Measurements from ENCODE around the gene CST3.
"Not testable (repeated sequence)": the region's sequence is repeated elsewhere in the genome, so short reads cannot be mapped to it uniquely, and the experiment has no call there.

Gene CST3

DNA sequence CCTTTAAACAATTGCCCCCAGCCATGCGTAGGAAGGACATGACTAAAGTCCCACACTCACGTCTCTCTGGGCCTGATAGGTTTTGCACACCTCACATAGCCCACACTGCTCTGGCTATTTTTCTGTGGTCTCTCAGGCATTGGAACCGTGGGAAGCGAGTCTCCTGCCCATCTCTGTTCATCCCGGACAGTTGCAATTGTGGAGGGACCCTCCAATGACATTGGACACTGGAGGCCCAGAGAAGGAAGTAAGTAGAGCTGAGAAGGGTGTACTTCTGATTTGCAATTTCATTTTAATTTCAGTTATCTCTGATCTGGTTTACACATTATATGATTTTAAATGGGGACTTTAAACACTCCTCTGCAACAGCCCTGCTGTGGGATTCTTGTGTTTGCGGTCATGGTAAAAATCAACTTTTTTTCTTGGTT is 23.3 kb upstream of the CST3 start:
- DNase-seq, result no peak

DNA sequence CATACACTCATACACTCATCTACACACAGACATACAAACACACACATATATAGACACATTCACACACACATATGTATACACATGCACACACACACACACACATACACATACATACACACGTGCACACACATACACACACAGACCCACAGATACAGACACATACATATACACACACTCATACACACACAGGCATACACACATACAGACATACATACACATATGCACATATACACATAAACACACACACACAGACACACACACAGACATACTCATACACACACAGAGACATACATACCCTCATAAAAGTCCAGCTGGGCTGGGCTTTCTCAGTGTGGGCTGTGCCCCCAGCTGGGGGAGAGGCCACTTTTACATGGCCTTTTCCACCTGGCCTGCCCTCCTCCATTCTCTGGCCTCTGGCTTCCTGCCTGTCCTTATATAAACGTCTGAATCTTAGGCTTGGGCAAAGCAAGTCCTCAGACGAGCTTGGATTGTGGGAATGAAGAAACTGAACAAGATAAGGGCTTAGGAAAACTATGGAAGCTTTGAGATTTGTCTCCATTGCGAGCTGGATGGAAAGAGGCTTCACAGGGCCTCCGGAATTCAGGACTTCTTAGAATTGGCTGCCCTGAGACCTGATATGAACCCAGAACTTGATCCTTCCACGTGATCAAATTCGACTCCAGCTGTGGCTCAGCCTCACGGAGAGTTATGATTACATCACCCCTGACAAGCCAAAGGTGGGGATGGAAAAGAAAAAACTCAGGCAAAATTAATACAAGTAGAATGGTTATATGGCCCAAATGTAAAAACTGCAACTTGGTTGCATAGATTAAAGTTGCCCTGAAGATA is 22.5 kb upstream of the CST3 start:
- no peak for DNase-seq

DNA sequence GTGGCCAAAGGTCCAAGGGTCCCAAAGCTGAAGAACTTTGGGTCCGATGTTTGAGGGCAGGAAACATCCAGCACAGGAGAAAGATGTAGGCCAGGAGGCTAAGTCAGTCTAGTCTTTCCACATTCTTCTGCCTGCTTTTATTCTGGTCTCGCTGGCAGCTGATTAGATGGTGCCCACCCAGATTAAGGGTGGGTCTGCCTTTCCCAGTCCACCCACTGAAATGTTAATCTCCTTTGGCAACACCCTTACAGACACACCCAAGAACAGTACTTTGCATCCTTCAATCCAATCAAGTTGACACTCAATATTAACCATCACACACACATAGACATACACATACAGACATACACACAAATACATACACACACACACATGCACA is 21.8 kb upstream of the CST3 start:
- DNase-seq, result not testable (repeated sequence)

DNA sequence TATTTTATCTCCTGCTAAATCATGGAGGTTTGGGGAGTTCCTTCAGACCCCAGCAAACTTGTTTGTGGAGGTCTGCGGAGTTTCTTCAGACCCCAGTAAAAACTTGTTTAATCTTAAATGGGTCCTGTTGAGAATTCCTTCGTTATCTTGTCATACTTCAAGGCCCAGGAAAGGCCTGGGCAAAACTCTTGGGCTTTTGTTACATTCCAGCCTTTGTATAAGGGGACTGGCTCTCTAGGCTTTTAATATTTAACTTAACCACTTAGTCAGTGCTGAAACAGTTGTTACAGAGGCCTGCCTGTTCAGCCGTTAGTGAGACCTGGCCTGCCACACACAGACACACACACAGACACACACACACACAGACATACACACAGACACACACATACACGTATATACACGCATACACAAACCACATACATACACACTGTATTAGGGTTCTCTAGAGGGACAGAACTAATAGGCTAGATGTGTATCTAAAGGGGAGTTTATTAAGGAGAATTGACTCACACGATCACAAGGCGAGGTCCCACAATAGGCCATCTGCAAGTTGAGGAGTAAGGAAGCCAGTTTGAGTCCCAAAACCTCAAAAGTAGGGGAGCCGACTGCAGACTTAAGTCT is 21.3 kb upstream of the CST3 start:
- DNase-seq, result no peak

DNA sequence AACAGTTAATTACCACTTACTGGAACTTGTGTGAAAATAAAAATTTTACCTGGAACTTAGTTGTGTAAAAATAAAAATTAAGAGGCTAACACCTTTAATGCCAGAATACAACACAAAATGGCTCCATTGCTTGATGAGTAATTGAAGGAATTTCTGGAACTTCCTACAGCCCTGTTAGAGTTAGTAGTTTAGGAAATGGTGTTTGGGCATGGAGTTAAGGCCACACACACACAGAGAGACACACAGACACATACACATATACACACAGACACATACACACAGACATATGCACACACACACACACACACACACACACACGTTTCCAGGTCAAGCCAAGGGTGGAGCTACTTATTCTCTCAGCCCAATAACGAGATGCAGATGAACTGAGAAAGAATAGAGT is 20.6 kb upstream of the CST3 start:
- DNase-seq, result no peak

DNA sequence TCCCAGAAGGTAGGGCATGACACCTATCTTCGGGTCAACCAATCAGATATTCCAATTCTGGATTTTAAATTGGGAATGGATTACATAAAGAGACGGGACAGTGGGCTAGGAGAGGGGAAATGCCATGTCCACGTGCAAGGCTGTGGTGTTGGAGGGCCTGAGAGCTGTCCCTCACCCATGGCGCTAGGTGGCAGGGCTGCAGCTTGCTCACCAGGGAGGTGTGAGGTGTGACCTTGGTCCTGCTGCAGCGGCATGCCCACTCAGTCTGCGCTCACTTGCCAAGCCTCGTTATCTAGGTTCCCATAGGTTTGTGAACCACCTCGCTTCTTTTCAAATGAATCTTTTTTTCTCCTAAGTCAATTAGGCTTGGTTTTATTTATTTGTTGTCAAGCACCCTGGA is 19.4 kb upstream of the CST3 start:
- DNase-seq, result no peak

DNA sequence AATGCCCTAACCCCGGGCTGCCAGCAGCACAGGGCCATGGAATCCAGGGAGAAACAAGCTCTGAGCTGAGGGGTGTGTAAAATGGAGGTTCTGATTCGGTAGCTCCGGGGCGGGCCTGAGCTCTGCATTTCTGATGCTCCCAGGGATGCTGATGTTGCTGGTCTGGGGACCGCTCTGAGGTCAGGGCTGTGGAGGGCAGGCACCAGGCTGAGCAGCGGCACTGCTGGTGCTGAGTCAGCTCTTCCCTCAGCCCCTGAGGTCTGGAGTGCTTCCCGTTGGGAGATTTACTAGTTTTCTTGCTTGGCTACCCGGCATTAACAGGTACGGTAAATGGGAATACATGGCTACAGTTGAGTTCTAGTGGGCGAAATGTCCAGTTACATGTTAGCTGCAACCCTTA is 18.6 kb upstream of the CST3 start:
- DNase-seq, result no peak

DNA sequence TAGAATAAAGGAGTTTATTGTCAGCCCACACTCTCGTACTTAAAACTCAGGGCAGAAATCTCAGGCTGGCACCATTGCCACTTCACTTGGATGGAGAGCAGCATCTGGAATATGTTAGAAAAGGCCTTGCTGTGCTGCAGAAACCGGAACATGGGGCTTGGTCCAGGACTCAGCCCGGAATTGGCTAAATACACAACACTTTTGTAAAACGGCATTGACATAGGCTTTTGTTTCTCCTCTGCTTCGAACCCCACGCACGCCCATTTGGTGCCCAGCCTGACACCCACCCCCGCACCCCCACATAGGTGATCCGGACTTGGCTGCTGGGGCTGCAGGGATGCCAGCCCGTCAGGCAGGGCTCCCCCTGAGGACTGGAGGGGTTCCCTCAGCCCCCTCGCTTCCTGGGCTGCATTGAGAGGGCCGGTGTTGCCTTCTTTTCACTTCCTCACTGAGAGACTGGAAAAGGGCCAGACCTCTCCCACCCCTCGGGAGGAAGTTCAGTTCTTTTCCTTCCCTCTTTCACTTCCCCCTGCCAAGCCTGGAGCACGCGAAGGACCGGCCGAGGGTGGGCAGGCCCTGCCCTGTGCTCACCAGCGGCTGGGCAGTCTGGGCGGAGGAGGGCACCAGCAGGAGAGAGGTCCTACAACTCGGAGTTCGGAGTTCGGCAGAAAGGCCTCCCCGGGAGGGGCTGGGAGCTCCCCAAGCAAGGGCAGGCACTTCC is 17.9 kb upstream of the CST3 start:
- DNase-seq, result no peak

DNA sequence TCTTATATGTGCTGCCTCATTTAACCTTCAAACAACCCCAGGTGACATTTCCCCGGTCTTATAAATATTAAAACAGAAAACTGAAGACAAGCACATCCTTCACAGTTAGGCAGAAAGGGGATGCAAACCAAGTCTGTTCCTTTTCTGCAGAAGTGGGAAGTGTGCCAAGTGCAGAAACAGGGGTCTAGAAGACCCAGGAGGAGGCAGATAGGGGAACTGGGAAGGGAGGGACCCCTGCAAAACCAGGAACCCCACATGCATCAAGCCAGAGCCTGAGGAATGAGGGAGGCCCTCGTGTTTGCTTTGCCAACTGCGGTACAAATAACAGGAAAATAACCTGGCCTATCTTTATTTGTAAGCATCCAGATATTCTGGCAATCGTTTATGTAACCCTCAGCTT is 17.0 kb upstream of the CST3 start:
- DNase-seq, result no peak

DNA sequence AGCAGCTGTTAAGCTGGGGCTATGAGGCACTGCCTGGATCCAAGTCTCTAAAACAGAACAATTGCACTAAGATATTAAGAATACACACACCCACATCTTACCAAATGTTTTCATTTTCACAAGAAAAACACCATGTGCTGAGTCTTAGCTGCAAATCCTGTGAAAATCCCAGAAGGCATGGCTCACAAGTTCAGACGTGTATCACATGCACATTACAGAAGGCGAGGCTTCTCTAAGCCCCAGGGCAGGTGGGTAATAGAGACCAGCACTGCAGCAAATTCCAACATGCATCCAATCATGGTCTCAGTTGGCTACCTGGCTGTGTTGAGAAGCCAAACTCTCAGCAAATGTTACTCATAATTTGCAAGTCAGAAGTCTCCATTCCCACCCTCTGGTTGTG is 16.2 kb upstream of the CST3 start:
- no peak for DNase-seq

DNA sequence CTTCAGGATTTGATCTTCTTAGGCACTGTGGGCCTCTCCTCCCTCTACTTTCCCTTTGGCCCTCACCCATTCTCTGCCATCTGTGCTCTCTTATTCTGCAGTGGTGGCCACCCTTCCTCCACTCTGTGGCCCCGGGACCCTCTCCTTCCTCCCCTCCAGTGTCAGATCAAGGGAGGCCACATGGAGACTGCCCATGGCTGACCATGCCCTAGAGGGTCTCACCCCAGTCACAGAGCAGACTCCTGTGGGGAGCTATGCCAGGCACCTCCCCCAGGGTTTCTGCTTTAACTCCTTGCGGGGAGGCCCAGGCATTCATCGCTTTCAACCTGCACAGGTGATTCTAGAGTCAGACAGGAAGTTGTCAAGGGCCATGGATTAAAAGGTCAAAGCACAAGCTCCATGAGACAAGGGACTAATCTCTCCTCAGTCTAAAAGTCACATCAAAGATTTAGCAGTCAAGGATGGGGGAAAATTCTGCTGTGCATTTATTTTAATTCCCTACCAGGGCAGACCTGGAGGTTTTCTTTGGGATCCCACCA is 15.7 kb upstream of the CST3 start:
- no peak for DNase-seq

DNA sequence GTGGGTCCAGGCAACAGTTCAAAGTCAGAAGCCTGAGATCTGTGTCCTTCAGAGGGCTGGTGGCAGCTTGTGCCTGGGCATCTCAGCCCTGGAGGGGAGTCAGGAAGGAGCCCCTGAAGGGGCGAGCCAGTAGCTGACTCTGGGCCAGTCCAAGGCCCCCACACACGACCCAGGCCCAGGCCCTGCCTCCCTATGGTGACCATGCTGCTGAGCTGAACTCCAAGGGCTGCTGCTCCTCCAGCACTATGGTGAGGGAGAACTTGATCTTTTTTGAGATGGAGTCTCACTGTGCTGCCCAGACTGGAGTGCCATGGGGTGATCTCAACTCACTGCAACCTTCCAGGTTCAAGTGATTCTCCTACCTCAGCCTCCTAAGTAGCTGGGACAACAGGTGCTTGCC is 15.2 kb upstream of the CST3 start:
- DNase-seq, result no peak

DNA sequence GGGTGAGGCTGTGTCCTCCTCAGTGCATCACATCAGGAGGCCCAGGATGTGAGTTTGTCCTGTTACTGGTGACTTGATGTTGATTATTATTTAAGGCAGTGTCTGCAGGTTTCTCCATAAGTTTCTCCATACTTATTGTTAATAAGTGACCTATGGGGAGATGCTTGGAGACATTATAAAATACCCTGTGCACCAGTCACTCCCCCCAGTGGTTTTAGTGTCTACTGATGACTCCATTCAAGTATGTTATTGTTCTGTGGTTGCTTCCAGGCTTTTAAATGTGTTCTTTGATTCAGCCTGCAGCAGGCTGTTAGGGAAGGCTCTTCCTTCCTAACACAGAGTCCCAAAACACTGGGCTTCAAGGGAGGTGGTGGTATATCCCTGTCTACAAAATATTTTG is 14.6 kb upstream of the CST3 start:
- no peak for DNase-seq

DNA sequence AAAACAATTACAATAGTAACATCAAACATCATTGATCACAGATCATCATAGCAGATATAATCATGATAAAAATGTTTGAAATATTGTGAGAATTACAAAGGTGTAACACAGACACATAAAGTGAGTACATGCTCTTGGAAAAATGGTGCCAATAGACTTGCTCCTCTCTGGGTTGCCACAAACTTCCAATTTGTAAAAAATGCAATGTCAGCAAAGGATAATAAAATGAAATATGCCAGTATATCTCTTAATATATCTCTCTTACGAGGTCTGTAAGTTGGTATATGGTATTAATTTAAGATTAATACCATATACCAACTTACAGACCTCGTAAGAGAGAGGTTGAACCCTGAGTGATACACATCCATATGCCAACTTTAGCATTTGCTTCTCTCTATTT is 13.4 kb upstream of the CST3 start:
- no peak for DNase-seq

DNA sequence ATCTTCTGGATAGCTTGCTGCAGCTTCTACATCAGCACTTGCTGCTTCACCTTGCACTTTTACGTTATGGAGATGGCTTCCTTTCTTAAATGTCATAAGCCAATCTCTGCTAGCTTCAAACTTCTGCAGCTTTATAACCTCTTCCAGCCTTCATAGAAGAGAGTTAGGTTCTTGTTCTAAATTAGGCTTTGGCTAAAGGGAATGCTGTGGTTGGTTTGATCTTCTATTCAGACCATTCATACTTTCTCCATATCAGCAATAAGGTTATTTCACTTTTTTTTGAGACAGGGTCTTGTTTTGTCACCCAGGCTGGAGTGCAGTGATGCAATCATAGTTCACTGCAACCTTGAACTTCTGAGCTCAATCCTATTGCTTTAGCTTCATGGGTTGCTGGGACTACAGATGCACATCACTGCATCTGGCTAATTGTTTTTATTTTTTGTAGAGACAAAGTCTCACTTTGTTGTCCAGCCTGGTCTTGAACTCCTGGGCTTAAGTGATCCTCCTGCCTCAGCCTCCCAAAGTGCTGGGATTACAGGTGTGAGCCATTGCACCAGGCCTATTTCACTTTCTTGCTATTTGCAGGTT is 12.2 kb upstream of the CST3 start:
- DNase-seq, result no peak

DNA sequence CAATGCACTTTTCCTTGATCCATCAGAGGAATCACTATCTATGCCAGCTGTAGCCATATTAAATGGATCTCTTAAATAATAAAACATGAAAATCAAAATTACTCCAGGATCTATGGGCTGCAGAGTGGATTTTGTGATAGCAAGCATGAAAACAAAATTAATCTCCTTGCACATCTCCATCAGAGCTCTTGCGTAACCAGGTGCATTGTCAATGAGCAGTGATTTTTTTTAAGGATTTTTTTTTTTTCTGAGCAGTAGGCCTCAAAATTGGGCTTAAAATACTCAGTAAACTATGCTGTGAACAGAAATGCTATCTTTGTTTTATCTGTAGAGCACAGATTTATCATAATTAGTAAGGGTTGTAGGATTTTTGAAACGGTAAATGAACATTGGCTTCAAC is 11.5 kb upstream of the CST3 start:
- DNase-seq, result no peak

DNA sequence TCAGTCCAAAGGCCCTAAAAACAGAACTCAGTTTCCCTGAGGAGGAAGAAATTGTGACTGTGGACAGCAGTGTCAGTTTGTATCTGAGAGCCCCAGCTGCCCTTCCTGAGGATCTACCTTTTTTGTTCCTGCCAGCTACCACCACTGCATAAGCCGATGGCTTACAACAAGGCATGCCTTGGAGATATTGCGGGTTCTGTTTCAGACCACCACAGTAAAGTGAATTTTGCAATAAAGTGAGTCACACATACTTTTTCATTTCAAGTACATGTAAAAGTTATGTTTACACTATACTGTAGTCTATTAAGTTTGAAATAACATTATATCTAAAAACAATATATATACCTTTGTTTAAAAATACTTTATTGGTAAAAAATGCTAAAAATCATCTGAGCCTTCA is 9.6 kb upstream of the CST3 start:
- DNase-seq, result no peak

DNA sequence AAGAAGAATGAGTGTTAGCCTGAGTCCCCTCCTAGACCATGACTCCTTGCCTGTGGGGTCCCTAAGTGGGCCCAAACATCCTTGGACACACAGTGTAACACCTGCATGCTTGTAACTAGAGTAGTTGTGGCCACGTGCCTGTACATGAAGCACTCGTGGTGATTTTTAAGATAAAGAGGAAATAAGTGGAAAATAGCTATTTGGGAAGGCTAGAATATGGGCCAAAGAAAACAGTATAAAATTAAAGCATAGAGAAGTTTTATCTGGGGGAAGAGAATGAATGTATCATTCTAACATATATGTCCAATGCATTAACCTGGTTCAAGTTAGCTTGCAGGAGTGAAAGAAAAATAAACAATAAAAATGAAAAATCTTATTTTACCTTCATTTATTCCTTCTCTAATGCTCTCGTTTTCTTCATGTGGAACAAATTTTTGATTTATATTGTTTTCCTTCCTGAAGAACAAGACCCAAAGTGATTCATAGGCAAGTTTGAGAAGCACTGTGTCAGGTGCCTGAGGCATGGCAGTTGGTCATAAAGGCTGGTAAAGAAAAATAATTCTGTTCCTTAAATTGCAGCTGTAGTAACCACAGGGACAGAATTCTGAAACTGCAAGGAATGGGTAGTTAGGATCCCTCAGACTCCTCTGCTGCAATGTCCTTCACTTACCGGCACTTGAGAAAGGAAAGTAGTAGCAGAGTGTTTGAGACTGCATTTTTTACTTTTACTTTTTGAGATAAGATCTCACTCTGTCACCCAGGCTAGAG is 8.5 kb upstream of the CST3 start:
- DNase-seq, result no peak

DNA sequence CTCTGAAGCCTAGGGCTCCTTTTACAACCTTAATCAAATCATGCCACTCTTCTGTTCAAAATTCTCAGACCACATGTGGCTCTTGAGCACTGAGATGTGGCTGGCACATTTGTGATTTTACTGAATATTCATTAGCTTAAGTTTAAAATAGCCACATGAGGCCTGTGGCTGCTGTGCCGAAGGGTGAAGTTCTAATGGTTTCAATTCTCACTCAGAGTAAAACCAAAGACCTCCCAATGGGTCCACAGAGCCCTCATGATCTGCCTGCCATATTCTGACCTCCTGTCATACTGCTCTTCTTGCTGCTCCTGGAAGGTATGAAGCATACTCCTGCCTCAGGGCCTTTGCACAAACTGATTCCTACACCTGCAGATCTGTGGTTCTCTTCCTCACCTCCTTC is 7.8 kb upstream of the CST3 start:
- DNase-seq, result no peak

DNA sequence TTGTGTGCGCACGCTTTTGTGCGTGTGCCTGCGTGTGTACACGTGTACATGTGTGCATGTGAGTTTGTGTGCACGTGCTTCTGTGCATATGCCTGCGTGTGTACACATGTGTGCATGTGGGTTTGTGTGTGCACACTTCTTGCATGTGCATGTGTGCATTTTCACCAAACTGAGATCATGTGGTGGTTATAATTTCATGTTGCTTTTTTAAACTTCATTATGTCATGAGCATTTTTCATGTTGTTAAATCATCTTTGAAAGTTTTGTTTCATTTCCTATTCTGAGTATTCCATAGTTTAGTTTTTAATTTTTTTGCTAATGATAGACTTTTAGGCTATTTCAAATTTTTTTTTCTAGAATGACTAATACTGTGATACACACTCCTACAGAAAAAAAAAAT is 6.4 kb upstream of the CST3 start:
- DNase-seq, result no peak

DNA sequence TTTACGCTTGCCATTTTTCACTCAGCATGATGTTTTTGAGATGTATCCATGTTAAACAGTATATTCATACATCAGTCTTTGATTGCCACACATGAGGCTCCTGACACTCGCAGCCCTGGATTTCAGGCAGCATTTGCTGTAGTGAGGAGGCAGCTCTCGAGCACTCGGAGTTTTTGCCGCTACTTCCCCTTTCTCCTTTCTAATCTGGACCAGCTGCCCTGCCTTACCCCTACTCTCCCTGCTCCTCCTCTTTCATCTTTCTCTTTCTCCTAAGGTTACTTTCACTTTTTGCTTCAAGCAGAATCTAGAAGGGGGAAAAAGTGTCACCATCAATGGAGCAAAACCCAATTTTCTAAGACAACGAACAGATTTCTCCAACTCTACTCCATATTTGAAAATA is 5.9 kb upstream of the CST3 start:
- DNase-seq, result no peak

DNA sequence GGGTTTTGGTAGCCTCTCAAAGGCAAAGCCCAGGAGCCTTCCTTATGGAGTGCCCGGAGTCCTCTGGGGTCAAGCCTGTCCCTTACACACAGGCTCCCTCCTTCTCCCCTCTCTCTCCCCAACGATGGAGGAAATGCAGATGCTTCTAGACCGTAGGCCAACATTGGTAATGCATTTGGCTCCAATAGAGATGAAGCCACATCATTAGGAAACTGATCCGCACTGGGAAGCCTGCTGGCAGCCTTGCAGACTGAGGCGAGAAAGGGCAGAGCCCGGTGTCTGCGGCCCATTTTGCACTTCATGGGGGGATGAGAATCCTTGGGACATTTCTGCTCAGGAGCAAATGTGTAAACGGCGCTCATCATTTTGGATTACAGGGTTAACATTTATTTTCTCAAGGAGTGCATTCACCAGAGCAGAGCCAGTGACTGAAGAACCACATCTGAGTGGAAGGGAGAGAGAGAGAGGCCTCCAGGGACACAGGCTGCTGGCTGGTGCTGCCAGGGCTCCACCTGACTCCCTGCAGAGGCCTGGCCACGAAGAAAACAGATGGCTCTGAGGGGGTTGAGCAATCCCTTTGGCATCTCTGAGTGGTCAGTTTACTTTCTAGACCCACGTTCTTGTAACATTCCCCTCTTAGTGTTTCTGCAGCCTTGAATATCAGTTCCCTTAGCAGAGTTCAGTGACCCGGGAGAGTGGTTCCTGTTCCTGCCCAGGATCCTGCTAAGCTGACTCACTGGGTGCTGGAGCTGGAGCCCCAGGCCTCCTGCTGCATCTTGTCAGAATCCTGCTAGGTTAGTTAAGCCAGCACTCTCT is 4.4 kb upstream of the CST3 start:
- no peak for DNase-seq

Data from COR-L47 (cell line).